D721Med (cell line): ENCODE measurements around the gene SP6.

Experiments
- DNase-seq: peaks from one replicate; pipeline ENCODE4 v3.0.0; 2011; ENCODE audit warnings: low spot score; ENCODE audit not compliant: insufficient read length
- FAIRE-seq: peaks from 2 replicates; lab custom pipeline; 2011; peaks lifted over from hg19 to GRCh38; lab: Jason Lieb, UNC
- TF ChIP-seq, protein P1 (sequence below): IDR thresholded peaks from 2 replicates; pipeline ENCODE4 v1.5.1; 2012; ENCODE audit warnings: mild to moderate bottlenecking, control low read depth; ENCODE audit not compliant: insufficient read depth; ENCODE audit errors: missing control alignments

SP6 gene

DNA sequence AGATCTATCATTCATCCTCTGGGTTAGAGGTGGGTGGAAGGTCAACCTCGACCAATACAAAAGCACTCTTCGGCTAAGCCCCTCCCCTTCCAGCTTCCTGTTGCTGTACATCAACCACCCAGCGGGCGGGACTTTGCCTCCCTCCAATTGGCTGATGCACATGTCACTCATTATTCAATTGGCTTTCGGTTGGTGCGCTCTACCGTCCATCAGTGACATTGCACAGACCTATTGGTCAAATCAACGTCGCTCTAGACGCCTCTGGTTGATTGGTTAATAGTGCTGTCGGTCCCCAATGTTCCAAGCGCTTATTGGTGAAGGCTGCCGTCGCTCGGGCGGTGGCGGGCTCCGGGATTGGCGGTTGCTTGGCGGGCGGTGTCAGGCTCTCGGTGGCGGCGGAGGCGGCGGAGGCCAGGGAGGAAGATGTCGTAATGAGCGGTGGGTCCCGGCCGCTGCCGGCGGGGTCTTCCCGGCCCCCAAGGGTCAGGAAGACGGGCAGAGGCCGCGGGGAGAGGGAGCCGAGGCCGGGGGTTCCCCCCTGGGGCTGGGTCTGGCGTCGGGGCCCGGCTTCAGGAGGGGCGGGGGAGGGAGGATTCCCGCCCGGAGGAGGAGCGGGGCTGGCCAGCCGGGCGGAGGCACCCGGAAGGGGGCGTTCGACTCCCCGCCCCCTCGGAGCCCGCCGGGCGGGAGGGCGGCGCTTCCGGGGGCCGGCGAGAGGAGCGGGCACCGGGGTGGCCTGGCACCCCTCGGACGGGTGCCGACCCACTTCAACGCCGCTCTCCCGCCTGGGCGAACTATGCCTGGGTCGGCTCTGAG is 45.1 kb upstream of the SP6 start, which contains the start of gene SP2:
TSS of gene SP2 (plus strand) at position 381 of the 816 bp plus-strand sequence. CDS start at position 432, 51 bp downstream.
- TF ChIP-seq, protein P1, sequence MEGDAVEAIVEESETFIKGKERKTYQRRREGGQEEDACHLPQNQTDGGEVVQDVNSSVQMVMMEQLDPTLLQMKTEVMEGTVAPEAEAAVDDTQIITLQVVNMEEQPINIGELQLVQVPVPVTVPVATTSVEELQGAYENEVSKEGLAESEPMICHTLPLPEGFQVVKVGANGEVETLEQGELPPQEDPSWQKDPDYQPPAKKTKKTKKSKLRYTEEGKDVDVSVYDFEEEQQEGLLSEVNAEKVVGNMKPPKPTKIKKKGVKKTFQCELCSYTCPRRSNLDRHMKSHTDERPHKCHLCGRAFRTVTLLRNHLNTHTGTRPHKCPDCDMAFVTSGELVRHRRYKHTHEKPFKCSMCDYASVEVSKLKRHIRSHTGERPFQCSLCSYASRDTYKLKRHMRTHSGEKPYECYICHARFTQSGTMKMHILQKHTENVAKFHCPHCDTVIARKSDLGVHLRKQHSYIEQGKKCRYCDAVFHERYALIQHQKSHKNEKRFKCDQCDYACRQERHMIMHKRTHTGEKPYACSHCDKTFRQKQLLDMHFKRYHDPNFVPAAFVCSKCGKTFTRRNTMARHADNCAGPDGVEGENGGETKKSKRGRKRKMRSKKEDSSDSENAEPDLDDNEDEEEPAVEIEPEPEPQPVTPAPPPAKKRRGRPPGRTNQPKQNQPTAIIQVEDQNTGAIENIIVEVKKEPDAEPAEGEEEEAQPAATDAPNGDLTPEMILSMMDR: no peak
- FAIRE-seq: peak; percentile 46

DNA sequence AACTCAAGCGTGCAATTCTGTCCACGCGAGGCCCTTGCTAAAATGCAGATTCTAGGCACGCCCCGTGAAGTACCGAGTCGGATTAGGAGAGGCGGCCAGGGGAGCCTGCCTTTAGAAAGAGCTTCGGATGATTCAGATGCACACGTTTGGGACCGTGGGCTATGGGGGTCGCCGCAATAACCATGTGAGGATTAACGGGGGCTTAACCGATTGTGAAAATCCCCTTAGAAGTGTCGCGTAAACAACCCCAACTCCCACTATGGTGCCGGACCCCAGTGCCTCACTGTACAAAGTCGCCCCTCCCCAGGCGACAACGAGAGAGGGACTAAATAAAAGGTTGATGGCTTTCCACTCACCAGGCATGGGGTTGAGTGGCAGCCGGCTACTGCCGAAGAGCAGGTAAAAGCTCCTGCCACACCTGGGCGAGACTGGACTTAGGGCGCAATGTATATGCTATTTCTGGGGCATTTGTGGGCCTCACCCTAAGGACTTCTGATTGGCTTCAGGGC is 44.4 kb upstream of the SP6 start:
- DNase-seq: no peak
- TF ChIP-seq, protein P1: no peak
- no peak for FAIRE-seq

More for the DNA sequence above, 45.1 kb upstream of the SP6 start, which contains the start of gene SP2:
- DNase-seq: peak; percentile 88

DNA sequence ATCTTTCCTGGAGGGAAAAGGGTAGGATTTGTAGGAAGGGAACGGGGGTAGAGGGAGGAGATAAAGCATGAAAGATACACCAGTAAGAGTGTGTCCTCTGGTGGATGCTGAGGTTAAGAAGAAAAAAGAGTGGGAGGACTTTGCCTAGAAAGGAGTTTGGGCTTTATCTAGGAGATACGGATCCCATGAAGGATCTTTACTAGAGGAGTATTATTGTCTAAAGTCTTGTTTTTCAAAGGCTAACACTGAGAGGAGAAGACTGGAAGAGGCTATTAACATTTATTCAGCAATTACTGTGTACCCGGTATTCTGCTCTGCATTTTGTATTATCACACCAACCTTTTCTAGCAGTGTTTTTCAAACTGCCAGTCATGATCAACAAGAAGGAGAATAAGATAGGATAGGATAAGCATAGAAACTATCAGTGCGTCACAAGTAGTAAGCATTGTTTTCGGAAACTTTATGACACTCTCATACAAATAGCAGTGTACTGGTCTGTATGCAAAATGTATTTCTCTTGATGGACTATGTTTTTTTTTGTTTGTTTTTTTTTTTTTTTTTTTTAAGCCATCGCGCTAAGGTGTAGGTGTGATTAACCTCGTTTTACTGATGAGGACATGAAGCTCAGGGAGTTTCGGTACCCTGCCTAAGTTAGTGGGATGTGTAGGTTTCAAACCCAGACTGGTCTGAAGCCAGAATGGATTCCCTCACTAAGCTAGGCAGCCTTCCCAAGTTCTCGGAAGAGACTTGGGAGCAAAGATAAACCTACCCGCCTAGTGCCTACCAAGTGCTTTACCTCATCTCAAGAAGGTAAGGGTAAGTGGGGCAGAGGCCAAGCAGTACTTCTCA is 43.8 kb upstream of the SP6 start:
- TF ChIP-seq, protein P1: no peak
- no peak for FAIRE-seq
- DNase-seq: no peak

DNA sequence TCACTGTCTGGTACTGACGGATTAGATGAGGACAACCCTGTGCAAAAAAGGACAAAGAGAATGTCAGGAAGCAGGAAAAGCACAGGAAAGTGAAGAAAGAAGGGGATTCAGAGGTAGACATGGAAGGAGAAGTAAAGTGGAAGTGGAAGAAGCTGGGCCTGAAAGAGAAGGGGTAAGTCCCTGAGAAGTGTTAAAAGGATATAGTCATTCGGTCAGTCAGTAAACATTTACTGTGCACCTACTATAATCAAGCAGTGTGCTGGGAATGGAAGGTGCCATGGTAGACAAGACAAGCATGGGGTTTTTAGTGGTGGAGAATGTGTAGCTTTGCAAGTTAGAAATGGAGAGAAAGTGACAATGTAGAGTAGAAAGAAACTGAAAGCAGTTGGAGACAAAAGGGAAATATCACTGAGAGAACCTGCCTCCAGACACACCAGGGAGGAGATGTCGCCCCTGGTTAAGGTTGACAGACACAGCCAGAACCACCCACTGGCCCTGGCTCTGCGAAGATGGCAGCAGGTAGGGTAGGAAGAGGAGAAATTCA is 40.7 kb upstream of the SP6 start:
- TF ChIP-seq, protein P1: no peak
- FAIRE-seq (no peak), DNase-seq (no peak)

DNA sequence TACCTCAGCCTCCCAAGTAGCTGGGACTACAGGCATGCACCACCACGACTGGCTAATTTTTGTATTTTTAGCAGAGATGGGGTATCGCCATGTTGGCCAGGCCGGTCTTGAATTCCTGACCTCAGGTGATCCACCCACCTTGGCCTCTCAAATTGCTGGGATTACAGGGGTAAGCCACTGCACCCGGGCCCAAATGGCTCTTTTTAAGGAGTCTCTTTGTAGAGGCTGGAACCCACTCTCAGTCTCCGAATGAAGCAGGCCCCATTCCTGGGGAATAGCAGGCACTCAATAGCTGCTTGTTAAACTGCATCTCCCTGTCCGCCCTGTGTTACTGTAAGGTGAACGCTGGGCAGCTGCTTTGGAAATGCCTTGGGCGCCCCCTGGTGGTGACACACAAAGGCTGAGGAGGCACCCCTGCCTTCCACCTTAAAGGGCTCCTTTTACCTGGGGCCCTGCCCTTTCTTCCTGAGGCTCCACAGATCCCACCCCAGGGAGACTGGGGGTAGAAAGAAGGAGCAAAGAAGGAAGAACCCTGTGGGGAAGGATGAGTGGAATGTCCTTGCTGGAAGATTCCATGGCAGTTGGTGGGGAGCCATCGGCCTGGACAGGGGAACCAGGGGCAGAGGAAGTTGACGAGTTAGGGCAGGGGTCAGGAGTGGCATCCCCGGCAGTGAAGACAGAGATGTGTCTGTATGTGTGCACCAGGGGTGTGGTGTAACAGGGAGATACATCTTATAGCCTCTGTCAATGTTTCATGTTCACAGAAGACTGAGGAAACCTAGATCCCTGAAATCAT is 39.0 kb upstream of the SP6 start:
- TF ChIP-seq, protein P1: peak; percentile 99
- DNase-seq (peak; percentile 53), FAIRE-seq (no peak)

DNA sequence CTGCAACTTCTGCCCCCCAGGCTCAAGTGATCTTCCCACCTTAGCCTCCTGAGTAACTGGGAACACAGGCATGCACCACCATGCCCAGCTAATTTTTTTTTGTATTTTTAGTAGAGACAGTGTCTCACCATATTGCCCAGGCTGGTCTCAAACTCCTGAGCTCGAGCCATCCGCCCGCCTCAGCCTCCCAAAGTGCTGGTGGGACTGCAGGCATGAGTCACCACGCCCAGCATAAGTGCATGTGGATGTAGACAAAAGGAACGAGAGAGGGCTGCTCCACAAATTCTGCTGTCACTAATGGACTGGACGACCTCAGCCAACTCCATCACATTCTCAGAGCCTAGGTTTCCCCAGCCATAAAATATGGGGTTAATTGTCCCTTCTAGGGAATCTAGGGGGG is 37.3 kb upstream of the SP6 start:
- FAIRE-seq: no peak
- no peak for DNase-seq
- TF ChIP-seq, protein P1: no peak
